Measurements from ENCODE around the gene CAMKV.

- TF ChIP-seq CTCF (optimal IDR thresholded peaks at IDR 0.05 in 1 of 3, IDR thresholded peaks at IDR 0.05 in 1 of 3, conservative IDR thresholded peaks at IDR 0.05 in 1 of 3; ENCODE audit: extremely low read depth in 1 of 3, insufficient read depth in 2 of 3, low read length in 3 of 3) (no peak), EZH2 (IDR thresholded peaks at IDR 0.05; ENCODE audit: low read length) (no peak)
Observed at GRCh38 chr3:49865198-49865784, 4.4 kb downstream of the CAMKV start.

Measured in keratinocyte (primary cell).